ENCODE measurements around the gene IFT20. TPM values are rescaled to one million over a fixed set of nuclear protein-coding genes. Genes with fewer than 3 reads are reported as not detected.
A peak's percentile ranks its signal among the peaks of the same experiment; 100 is the strongest.

Gene IFT20
- total and polyA plus RNA-seq, 10 of the 15 experiments (the other 5 are each of a cell fraction or from before 2014, with no cell fraction given): 9.4 to 38.2 (median 19.1) TPM

- Histone ChIP-seq H3K27me3 (replicated peaks in 1 of 2; ENCODE audit: control insufficient read depth in 2 of 2, insufficient read depth in 2 of 2, low read length in 1 of 2) (no peaks in the 10 kb centered on the region), H2AFZ (ENCODE audit: control insufficient read depth, low read depth, low read length) (peak overlapping the region; percentile 85), H3K27ac (ENCODE audit: control insufficient read depth, insufficient read depth) (peak overlapping the region; percentile 36), H3K4me2 (ENCODE audit: control insufficient read depth, insufficient read depth) (peak overlapping the region; percentile 86), H3K36me3 (ENCODE audit: control insufficient read depth in 2 of 2, insufficient read depth in 2 of 2, low read length in 1 of 2) (peaks cover 0 to 2% of the 10 kb centered on the region in 2 experiments; a peak in 2 of 4 replicates), H3K79me2 (ENCODE audit: control insufficient read depth, insufficient read depth, low read length) (peaks cover 19% of the 10 kb centered on the region), H3K9me3 (replicated peaks; ENCODE audit: control insufficient read depth, insufficient read depth, low read length) (no peaks in the 10 kb centered on the region), H3K4me3 (peak overlapping the region; percentile 88), H3K9ac (ENCODE audit: control insufficient read depth, insufficient read depth, low read length) (peak overlapping the region; percentile 63), H3K4me1 (ENCODE audit: control insufficient read depth, insufficient read depth, low read length) (peaks cover 3% of the 10 kb centered on the region), H4K20me1 (ENCODE audit: control insufficient read depth, insufficient read depth) (no peaks in the 10 kb centered on the region; the same call in 1 of the 2 replicates)
- FAIRE-seq (no peak), DNase-seq (ENCODE audit: low read depth, low spot score) (no peak), ATAC-seq (no peak)
- SMC1A ChIA-PET (ENCODE audit: uncharacterized antibody, unreplicated experiment): interaction anchor here (1.0 to 3.6 kb wide), 9 partner anchors 9 to 82 kb away, joined by 3 to 27 read pairs (median 6); partner anchors contain the start of gene POLDIP2
- BruUV-seq (replicated peaks): TSS peak; percentile 67
- CTCF ChIA-PET: interaction anchor here (0.6 to 3.6 kb wide), 13 partner anchors 9 to 529 kb away, joined by 3 to 29 read pairs (median 6); partner anchors contain the start of genes POLDIP2 and TMEM97
- in situ Hi-C loops (cut with MboI) (loop anchor here (10.0 kb wide), 1 partner anchor 620 kb away; the partner anchor contains the start of gene PHF12), intact Hi-C loops (cut with micrococcal nuclease; ENCODE audit: unreplicated experiment) (loop anchor here (1.0 kb wide), 2 partner anchors 15 to 23 kb away; partner anchors contain the start of genes POLDIP2 and TMEM97)
- POLR2A ChIA-PET: interaction anchor here (0.5 to 2.4 kb wide), 12 partner anchors 13 to 852 kb away, joined by 3 to 26 read pairs (median 4); partner anchors contain the start of genes PIGS, POLDIP2 and TMEM97
- RAD21 ChIA-PET (ENCODE audit: unreplicated experiment): interaction anchor here (0.8 to 3.9 kb wide), 11 partner anchors 9 to 575 kb away, joined by 3 to 31 read pairs (median 5); partner anchors contain the start of genes POLDIP2 and TMEM97
- 9% methylated on average over 18 of the region's 18 CpGs for WGBS (ENCODE audit: insufficient coverage, insufficient replicate concordance, low lambda C conversion rate, missing lambda C conversion rate)
- TF ChIP-seq ETV6 (conservative IDR thresholded peaks at IDR 0.05 in 1 of 2, IDR thresholded peaks at IDR 0.05 in 1 of 2; ENCODE audit: borderline replicate concordance in 1 of 2, low read depth in 1 of 2) (no peak), RELA (IDR thresholded peaks at IDR 0.05; ENCODE audit: borderline replicate concordance, partially characterized antibody) (no peak), CHD2 (IDR thresholded peaks at IDR 0.05; ENCODE audit: borderline replicate concordance, low read depth, low read length) (no peak), NFXL1 (IDR thresholded peaks at IDR 0.05; ENCODE audit: borderline replicate concordance) (no peak), SREBF1 (IDR thresholded peaks at IDR 0.05; ENCODE audit: low read length) (no peak), HCFC1 (IDR thresholded peaks at IDR 0.05; ENCODE audit: low read length) (no peak), HDAC2 (IDR thresholded peaks at IDR 0.05) (no peak), FOXM1 (IDR thresholded peaks at IDR 0.05; ENCODE audit: low read depth, low read length) (no peak), RFX5 (IDR thresholded peaks at IDR 0.05; ENCODE audit: low read depth, low read length) (no peak), SMARCA5 (IDR thresholded peaks at IDR 0.05) (no peak)
Observed at GRCh38 chr17:28334666-28335200, 539 bp downstream of the IFT20 start.
